ENCODE data around the gene BIN1. TPM values are rescaled to one million over a fixed set of nuclear protein-coding genes. Genes with fewer than 3 reads are reported as not detected.

BIN1 gene
- total RNA-seq, 6 donors from 2014 or later: 32.3 to 57.0 (median 42.9) TPM

- Histone ChIP-seq H3K4me3 (no peak overlapping the region), H3K27ac (no peak overlapping the region), H3K27me3 (no peaks in the 10 kb centered on the region), H3K36me3 (peaks cover 0 to 7% (median 3%) of the 10 kb centered on the region in 4 donors), H3K9me3 (no peaks in the 10 kb centered on the region), H3K4me1 (peaks cover 3 to 6% (median 4%) of the 10 kb centered on the region in 4 donors)
- DNase-seq (no peak), ATAC-seq (ENCODE audit: low FRiP score in 2 of 2) (no peak)
- 73 to 88% methylated on average over 3 of the region's 3 CpGs for WGBS, 2 donors
- TF ChIP-seq CTCF (IDR thresholded peaks at IDR 0.05) (no peak), POLR2A (IDR thresholded peaks at IDR 0.05) (no peak), EP300 (IDR thresholded peaks at IDR 0.05) (no peak)
Measured at GRCh38 chr2:127046579-127046978, 60.4 kb downstream of the BIN1 start.

- ATAC-seq (ENCODE audit: low FRiP score in 2 of 2): peak in 1 of 2 donors; percentile 8
- no peaks in the 10 kb centered on the region for H3K27me3 ChIP-seq
- H3K4me1 ChIP-seq: peaks cover 3 to 6% (median 4%) of the 10 kb centered on the region in 4 donors
- H3K27ac ChIP-seq: no peak overlapping the region
- H3K4me3 ChIP-seq: no peak overlapping the region
- H3K9me3 ChIP-seq: no peaks in the 10 kb centered on the region
- DNase-seq: peak in 1 of 2 donors; percentile 64
- peaks cover 0 to 7% (median 3%) of the 10 kb centered on the region in 4 donors for H3K36me3 ChIP-seq
- 78 to 81% methylated on average over 11 to 20 of the region's 20 CpGs for WGBS, 2 donors
- TF ChIP-seq POLR2AphosphoS5 (IDR thresholded peaks at IDR 0.05): no peak
- no peak for TF ChIP-seq POLR2A (IDR thresholded peaks at IDR 0.05)
- TF ChIP-seq EP300 (IDR thresholded peaks at IDR 0.05): no peak
- TF ChIP-seq CTCF (IDR thresholded peaks at IDR 0.05): no peak
Measured at GRCh38 chr2:127045792-127046501, 61.0 kb downstream of the BIN1 start.

GRCh38 chr2:127044977-127045661, 61.8 kb downstream of the BIN1 start:
- no peaks in the 10 kb centered on the region for H3K9me3 ChIP-seq
- no peak overlapping the region for H3K27ac ChIP-seq
- peaks cover 0 to 7% (median 3%) of the 10 kb centered on the region in 4 donors for H3K36me3 ChIP-seq
- ATAC-seq (ENCODE audit: low FRiP score in 2 of 2) (peak in 1 of 2 donors; percentile 3), DNase-seq (peak in 1 of 2 donors; percentile 56)
- no peak overlapping the region for H3K4me3 ChIP-seq
- no peaks in the 10 kb centered on the region for H3K27me3 ChIP-seq
- TF ChIP-seq CTCF (IDR thresholded peaks at IDR 0.05) (no peak), POLR2A (IDR thresholded peaks at IDR 0.05) (no peak), EP300 (IDR thresholded peaks at IDR 0.05) (no peak), POLR2AphosphoS5 (IDR thresholded peaks at IDR 0.05) (no peak)
- peaks cover 2 to 4% (median 3%) of the 10 kb centered on the region in 4 donors for H3K4me1 ChIP-seq
- WGBS, 2 donors: 73 to 84% methylated on average over 17 to 20 of the region's 20 CpGs

- H3K27me3 ChIP-seq: no peaks in the 10 kb centered on the region
- H3K9me3 ChIP-seq: no peaks in the 10 kb centered on the region
- ATAC-seq (ENCODE audit: low FRiP score in 2 of 2): no peak
- H3K4me1 ChIP-seq: no peaks in the 10 kb centered on the region
- no peak overlapping the region for H3K27ac ChIP-seq
- no peak for TF ChIP-seq POLR2AphosphoS5 (IDR thresholded peaks at IDR 0.05)
- H3K4me3 ChIP-seq: no peak overlapping the region
- WGBS, 2 donors: 95 to 98% methylated on average over 4 of the region's 4 CpGs
- DNase-seq: no peak
- peaks cover 0 to 7% (median 3%) of the 10 kb centered on the region in 4 donors for H3K36me3 ChIP-seq
Measured at GRCh38 chr2:127044165-127044718, 62.7 kb downstream of the BIN1 start.
